ENCODE data around the gene KIAA1328. TPM values are rescaled to one million over a fixed set of nuclear protein-coding genes. Genes with fewer than 3 reads are reported as not detected.

The KIAA1328 gene
- total RNA-seq, 4 donors from 2014 or later, result 16.1 to 32.0 (median 20.1) TPM

GRCh38 chr18:36963464-36963863 lies 134.5 kb downstream of the KIAA1328 start:
- TF ChIP-seq POLR2A (IDR thresholded peaks at IDR 0.05), result no peak
- no peak for TF ChIP-seq CTCF (IDR thresholded peaks at IDR 0.05)
- intact Hi-C loops (cut with DNase I; ENCODE audit: low total_unique reads), result no loop called here
- no peak for DNase-seq (ENCODE audit: low spot score in 2 of 2)
- WGBS, 2 donors, result 81 to 95% methylated on average over 2 of the region's 2 CpGs
- no peak overlapping the region for H3K4me3 ChIP-seq (ENCODE audit: low read depth, poor library complexity, severe bottlenecking)

DNA sequence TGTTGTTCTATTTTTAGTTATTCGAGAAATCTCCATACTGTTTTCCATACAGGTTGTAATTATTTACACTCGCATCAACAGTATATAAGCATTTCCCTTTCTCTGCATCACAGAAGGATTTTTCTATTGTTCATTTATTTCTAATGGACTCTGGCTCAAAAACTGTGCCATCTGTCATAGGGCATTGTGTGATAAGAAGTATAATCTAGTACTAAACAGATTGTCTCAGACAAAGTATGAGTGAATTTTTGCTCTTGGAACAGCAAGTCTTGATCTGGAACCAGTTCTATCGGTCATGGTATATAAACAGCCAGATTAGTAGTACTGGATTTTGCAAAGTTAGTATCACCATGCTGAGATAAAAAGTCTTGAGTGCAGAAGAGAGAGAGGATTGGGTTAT lies 145.8 kb downstream of the KIAA1328 start:
- 96% methylated on average over 3 of the region's 3 CpGs for WGBS, 2 donors
- no peak for DNase-seq (ENCODE audit: low spot score in 2 of 2)

DNA sequence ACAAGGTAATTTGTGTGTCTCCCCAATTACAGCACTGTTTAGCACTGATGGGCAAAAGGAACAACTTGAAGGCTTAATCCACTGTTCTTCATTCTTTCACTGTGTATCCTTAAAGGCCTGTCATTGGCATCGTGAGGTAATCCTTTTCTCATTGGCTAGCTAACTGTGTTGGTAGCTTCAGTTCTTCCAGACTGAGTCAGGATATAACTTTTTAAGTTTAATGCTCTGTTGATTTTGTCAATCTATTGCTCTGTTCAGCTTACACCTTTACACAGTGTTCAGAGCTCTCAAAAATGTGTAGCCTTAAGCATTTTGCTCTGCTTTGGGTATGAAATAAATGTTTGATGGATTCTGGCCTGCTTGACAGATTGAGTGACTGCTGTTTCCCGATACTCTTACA lies 148.2 kb downstream of the KIAA1328 start:
- 71 to 86% methylated on average over 2 of the region's 2 CpGs for WGBS, 2 donors
- no peak for TF ChIP-seq CTCF (IDR thresholded peaks at IDR 0.05)
- no peak for DNase-seq (ENCODE audit: low spot score in 2 of 2)
- no peak overlapping the region for H3K4me3 ChIP-seq (ENCODE audit: low read depth, poor library complexity, severe bottlenecking)
- intact Hi-C loops (cut with DNase I; ENCODE audit: low total_unique reads), result no loop called here

More for the DNA sequence above, 145.8 kb downstream of the KIAA1328 start:
- intact Hi-C loops (cut with DNase I; ENCODE audit: low total_unique reads), result no loop called here
- no peak for TF ChIP-seq CTCF (IDR thresholded peaks at IDR 0.05)
- no peak for TF ChIP-seq POLR2A (IDR thresholded peaks at IDR 0.05)
- no peak overlapping the region for H3K4me3 ChIP-seq (ENCODE audit: low read depth, poor library complexity, severe bottlenecking)

DNA sequence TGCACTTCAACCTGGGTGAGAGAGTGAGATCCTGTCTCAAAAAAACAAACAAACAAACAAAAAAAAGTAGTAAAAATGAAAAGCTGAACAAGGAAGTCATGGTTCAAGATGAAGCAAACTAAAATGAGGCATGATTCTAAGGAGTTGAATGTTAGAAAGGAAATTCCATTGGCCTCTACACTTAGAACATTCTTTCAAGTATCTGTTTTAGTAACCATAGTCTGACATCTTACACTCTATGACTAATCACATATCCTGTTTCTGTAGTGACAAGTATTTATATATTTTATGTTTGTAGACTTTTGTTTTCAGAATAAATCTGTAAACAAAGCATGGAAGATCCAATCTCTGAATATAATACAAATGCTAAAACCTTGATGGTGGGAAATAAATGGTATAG lies 164.1 kb downstream of the KIAA1328 start:
- H3K4me3 ChIP-seq (ENCODE audit: low read depth, poor library complexity, severe bottlenecking), result no peak overlapping the region
- intact Hi-C loops (cut with DNase I; ENCODE audit: low total_unique reads), result no loop called here
- TF ChIP-seq POLR2A (IDR thresholded peaks at IDR 0.05), result no peak
- no peak for TF ChIP-seq CTCF (IDR thresholded peaks at IDR 0.05)
- DNase-seq (ENCODE audit: low spot score in 2 of 2), result no peak

DNA sequence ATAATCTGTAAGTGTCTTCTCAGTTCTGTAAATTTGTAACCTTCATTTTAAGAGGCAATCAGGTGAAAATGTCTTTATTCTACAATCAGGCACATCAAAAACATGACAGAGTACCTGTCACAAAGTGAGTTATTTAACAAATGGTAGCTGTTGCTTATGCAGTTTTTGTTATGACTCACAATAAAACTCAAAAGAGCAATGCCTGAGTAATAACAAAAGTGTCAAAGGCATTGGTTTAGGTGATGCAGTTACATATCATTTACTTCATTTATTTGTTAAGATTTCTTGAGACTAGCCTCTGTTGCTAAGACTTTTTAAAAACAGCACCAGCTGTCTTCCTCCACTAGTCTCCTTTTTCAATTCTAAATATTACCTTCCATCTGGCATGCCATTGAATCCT lies 177.8 kb downstream of the KIAA1328 start:
- no peak for TF ChIP-seq POLR2A (IDR thresholded peaks at IDR 0.05)
- no peak for TF ChIP-seq CTCF (IDR thresholded peaks at IDR 0.05)
- H3K4me3 ChIP-seq (ENCODE audit: low read depth, poor library complexity, severe bottlenecking), result no peak overlapping the region
- DNase-seq (ENCODE audit: low spot score in 2 of 2), result no peak
- intact Hi-C loops (cut with DNase I; ENCODE audit: low total_unique reads), result no loop called here

DNA sequence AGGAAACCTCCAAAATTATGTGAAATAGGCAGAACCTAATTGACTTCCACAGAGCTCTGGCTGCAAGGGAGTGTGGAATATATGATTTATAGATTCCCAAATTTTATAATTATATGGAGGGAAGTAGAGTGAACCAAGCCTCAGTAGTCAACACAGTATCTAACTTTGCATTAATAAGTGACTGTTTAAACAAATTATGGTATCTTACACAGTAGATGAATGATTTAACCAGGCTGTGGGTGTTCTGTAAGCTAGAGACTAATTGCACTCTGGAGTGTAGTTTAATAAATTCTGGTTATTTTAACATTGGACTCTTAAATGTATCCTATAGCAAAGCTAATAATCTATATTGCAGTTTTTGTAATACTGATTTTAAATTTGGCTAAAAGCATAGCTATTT lies 183.5 kb downstream of the KIAA1328 start:
- no peak overlapping the region for H3K4me3 ChIP-seq (ENCODE audit: low read depth, poor library complexity, severe bottlenecking)
- TF ChIP-seq POLR2A (IDR thresholded peaks at IDR 0.05), result no peak
- DNase-seq (ENCODE audit: low spot score in 2 of 2), result no peak
- intact Hi-C loops (cut with DNase I; ENCODE audit: low total_unique reads), result no loop called here

Measured in lower leg skin (tissue), 4 donors.